Stimulated activated CD4-positive, alpha-beta T cell treated with anti-CD3 and anti-CD28 coated beads, Interleukin-2, amount 100 ng/mL, for 48 hours (primary cell): ENCODE data around the gene ATP6V1G2.
A peak's percentile ranks its signal among the peaks of the same experiment; 100 is the strongest.

Source experiments
- DNase-seq, 2 donors: peaks; one replicate each; pipeline ENCODE4 v3.0.0-alpha.2; 2020

The ATP6V1G2 gene

DNA sequence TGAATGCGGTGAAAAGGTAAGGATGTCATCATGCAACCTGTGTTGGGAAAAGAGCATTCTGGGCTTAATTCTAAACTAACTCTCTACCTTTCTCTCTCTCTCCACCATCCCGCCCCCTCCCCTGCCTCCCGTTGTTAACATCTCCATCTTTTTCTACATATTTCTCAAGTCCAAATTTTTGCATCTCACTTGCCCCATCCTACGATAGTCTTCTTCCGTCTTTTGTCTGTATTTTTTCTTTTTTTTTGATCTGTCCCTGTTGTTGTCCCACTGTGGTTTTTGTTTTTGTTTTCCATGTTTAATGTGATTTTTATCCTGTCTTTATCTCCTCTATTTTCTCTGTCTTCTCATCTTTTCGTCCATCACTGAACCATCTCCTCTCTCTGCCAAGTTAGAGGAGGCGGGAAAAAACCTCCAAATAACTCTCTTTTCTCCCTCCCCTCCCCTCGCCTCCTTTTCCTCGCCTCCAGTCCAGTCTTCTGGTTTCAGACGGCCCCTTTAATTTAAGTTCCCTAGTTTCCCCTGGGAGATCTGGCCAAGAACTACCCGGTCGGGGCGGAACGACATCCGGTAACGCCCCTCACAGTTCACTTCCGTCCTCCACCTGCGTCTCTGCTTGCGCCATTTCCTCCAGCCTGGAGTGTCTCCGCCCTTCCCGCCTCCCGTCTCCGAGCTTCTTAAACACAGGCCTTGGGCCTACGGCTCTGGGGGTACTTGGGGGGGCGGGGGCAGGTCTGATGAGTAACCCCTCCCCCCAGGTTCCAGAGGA, 734 bp upstream of the ATP6V1G2 start, which contains the start of gene NFKBIL1:
TSS of gene NFKBIL1 (plus strand) at position 651 of the 769 bp plus-strand sequence. CDS start at position 738, 87 bp downstream.
- DNase-seq = peak; percentile 81 to 82

DNA sequence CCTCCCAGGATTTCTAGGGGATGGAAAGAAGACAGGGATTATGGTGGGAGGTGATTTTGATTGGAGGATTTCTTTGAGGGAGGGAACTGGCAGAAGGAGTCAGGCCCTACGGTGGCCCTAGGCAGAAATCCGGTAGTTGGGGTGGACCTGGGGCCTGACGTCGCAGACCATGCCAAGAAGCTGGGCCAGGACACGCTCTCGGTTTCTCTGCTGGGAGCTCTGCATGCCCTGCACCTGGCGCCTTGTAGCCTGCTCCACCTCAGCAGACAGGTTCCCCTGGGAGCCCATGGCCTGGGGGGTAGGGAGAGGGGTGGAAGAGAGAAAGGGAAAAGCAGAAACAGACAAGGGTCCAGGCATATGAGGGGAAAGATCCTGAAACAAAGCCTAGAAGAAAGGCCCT, 1.1 kb downstream of the ATP6V1G2 start:
- no peak for DNase-seq

DNA sequence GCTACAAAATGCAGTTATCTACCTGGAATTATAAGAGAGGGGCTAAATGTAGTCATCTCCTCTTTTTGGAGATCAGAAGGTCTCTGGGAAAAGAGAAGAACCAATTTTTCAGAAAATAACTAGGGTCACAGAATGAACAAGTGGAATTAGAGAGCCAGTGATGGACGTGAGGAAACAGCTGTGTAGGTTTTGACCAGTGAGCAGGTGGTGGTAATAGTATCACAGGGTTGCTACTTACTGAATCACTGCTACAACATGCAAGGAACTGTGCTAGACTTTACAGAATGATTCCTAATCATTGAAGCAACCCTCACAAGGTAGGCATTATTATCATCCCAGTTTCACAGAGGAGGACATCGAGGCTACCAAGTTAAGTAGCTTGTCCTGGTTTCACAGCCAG, 1.7 kb downstream of the ATP6V1G2 start:
- DNase-seq = no peak

DNA sequence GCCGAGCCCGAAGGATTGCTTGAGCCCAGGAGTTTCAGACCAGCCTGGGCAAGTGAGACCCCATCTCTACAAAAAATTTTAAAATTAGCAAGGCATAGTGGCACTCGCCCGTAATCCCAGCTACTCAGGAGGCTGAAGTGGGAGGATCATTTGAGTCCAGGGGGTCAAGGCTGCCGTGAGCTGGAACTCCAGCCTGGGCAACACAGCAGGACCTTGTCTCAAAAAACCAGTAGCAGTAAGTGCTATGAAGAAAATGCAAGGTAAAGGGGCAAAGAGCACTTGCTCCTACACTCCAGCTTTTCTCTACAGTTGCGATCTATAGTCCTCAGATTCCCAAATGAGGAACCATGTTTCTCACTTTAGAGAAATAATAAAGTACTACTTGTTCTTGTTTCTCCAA, 2.8 kb downstream of the ATP6V1G2 start:
- DNase-seq = no peak

DNA sequence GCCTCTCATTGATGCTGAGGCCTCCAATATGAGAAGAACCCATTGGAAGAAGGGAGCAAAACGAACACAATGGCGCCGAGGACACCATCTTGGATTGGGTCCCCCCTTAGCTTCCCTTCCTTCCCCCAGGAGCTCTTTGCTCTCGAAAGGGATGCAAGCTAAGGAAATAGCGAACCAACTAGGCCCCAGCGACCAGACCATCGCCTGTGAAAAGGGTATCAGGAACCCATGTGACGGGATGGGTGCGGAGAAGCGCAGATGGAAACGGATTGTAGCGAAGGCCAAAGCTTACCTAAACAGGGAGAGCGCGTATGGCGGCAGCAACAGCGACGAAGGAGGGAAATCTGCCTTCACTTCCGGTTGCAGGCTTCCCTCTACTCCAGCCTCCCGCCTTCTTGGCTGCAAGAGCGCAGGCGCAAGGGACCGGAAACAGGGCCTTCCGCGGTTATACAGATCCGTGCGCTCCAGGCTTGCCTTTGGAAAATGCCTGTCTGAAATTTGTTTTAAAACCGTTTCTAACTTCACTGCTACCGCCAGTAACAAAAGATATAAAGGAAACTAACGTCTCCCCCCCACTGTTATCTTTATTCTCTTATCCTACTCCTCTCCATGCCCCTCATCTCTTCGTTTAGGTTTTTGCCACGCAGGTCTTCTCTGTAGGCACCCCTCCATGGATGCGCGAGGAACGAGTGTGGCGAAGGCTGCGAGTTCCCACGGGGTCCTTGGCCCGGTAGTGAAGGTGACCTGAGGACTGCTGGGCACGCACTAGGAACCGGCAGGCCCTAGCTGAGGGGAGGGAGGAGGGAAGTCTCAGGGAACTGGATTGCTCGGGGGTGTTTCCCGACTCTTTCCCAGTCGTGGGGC, 4.5 kb downstream of the ATP6V1G2 start, which contains the start of gene DDX39B:
TSS of gene DDX39B (minus strand) at position 346 of the 864 bp plus-strand sequence. CDS start 1,471 bp downstream, outside the sequence.
- peak; percentile 86 to 87 for DNase-seq

DNA sequence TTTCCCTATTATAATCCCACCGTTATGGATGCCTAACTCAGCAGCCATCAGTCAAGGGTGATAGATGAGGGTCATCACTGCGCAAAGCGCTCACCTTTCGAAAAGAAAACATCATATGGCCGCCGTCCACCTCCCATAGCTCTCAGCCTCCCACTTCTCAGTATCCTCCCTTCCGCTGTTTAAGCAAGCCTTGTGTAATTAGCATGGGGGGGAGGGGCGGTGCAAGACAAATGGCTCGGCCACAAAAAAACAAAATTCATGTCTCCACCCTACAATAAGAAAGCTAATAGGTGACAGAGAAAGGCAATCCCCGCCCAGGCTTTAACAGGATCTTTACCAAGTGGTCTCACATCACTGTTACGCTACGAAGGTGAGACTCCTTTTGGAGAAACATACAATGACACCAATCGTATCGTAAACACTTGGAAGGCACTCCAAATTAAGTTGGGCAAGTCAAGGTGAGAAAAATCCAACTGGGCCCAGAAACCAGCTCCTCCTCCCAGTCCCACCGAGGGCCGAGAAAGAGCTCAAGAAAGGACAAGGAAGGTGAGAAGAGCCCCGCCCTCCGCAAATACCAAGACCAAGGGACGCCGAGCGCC, 5.2 kb downstream of the ATP6V1G2 start:
- DNase-seq = peak; percentile 56

DNA sequence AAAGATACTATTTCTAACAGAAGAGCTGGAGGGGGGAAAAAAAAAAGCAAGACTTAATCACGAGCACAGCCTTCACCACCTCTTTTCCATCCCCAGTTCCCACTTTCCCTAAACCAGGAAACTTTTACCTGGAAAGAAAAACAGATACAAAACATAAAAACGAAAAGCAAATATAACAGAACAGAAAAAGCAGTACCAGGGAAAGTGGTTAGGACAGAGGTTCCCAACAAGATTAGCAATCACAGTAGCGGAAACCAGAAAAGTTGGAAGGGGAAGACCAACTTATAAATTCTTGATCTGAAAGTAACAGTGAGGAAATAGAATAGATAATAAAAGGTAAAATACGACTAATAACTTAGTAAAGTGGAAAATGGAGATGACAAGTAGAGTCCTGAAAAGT, 5.8 kb downstream of the ATP6V1G2 start:
- DNase-seq = no peak

DNA sequence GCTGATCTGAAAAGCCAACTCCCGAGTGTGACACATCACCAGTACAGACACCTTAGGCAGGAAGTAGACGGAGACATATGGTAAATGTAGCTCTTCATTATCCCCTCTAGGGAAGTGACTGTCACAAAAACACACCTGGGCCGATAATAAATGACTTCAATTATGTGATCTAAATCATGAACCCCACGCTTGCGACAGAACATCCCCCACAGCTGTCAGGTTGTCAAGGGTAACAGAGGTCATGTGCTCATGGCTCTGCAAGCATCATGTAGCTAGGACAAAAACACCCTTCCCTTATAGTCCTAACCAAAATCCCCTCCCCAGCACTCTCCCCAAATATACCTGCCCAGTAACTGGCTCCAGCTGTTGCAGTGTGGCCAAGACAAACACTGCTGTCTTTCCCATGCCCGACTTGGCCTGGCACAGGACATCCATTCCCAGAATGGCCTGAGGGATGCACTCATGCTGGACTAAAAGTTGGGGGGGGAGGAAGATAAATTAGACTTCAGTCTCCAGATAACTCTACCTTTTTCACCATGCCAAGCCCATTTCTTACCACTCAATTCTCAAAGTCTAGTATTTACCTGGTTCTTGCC, 7.5 kb downstream of the ATP6V1G2 start:
- DNase-seq = no peak

DNA sequence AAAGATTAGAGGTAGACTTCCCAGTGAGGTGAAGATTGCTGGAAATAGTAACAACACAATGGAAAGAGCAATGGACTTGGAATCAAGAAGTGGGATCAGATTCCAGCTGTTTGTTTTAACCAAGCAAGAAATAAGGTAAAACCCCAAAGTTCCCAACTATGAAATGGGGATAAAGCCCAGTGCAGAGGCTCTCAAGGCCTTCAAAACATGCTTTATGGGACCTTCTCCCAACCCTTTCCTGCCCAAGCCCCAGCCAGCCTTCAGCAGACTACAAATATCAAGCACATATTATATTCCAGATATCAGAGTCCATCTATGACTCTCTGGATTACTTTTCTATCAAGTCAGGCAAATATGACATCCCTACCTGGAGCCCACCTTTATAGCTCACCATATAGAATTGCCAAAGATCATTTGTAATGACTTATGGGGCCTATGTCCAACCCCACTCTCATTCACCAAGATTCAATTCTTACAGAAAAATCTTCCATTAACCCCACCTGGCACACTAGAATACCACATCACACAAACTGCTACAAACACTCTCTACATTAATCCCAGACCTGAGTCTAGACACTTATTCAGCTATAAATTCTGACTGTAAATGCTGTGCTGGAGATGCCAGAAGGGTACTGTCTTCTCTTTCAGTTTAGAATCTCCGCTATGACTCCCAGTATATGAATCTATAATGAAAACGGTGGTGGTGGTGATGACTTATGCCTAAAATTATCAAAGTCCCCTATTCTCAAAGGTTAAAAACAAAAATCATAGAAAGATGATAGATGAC, 10.7 kb downstream of the ATP6V1G2 start:
- DNase-seq = no peak

DNA sequence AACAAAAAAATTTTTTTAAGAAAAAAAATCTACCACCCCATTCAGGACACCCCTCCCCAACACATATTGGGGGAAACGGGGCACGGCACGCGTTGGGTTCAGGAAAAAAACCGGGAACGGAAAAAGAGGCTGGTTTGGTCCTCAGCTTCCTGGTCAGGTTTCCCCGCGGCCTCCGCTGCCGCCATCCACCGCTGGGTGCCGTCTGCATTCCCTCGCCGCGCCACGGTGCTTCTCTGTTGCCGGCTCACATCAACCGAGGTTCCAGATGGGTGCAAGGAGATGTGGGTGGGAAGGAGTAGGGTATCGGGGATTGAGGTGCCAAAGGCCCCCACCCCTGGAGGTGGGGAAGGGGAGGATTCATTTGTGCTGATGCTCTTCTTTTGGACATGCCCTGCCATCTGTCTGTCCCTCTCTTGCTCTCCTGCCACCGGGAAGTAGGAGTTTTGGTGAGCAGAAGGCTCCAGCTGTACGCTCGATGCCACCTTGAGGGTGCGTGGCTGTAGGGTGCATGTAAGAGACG, 11.8 kb downstream of the ATP6V1G2 start:
- no peak for DNase-seq

DNA sequence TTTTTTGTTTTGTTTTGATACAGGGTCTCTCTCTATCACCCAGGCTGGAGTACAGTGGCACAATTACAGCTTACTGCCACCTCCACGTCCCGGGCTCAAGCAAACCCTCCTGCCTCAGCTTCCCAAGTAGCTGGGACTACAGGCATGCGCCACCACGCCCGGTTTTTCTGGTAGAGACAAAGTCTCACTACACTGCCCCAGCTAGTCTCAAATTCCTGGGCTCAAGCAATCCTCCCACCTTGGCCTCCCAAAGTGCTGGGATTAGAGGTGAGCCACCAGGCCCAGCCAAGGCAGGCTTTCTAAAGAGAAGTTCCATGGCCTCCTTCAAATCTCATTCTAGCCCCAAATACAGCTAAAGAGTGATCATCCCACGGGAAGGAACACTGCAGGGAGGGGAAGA, 12.4 kb downstream of the ATP6V1G2 start:
- no peak for DNase-seq

DNA sequence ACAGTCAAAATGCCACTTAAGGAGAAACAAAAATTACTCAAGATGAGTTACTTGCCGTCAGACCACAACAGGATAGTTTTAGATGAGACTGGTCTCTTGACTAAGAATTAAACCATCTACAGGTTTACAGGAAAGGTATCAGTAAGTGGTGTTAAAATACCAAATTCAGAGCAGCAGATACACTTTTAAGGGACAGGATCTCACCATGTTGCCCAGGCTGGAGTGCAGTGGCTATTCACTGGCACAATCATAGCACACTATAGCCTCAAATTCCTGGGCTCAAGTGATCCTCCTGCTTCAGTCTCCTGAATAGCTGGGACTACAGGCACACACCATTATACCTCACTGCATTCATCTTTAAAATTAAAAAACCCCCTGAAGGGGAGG, 13.0 kb downstream of the ATP6V1G2 start:
- no peak for DNase-seq

DNA sequence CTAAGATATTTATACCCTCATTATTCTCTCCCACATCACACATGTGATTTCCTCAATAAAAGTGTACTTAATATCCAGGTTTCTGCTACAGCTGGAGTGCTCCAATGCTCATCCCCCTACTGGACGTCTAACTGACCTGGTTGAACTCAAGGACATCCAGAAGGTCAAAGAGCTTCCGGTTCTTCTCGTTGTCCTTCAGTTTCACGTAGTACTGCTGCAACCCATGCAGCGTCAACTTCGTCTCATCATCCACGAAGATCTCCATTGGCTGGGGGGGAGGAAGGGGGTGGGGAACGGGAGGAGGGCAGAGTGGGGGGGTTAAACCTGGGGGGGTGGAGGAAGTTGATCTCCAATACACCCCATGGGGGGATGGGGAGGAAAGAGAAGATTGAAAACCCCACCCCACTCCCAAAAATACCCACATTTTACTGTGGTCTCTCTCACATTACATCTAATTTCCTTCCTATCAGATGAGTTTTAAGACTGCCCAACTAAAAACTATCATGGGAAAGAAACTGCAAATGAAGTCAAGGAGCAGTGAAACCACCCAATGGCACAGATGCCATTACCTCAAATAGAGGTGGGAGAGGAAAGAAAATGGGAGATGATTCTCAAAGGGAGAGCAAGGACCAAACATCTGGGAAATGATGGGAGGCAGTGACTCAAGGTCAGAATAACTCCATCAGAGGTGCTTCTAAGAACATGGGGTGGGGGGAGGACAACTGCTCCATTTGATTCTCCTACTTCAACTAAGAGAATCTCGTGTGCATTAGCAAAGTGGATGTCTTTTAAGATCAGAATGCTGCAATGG, 13.6 kb downstream of the ATP6V1G2 start:
- DNase-seq = no peak

DNA sequence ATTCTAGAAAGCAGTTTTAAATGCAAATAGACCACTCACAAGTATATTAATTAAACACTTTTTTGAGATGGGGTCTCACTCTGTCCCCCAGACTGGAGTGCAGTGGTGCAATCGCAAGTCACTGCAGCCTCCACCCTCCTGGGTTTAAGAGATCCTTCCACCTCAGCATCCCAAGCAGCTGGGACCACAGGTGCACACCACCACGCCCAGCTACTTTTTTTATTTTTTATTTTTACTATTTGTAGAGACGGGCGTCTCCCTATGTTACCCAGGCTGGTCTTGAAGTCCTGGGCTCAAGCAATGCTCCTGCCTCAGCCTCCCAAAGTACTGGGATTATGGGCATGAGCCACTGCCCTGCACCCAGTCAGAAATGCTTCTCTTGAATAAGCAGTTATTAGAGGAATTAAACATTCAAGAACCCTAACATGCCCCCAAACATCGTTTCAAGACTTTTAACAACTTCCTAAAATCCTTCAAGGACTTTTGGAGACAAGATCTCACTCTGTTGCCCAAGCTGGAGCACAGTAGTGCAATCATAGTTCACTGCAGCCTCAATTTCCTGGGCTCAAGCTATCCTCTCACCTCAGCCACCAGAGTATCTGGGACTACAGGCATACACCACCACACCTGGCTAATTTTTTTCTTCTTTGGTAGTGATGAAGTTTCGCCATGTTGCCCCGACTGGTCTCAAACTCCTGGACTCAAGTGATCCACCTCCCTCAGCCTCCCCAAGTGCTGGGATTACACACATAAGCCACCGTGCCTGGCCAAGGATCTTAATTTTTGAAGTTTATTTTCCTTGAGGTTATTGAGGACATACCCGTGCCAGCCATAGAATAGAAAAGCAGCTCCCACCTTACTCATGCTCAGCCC, 14.4 kb downstream of the ATP6V1G2 start:
- no peak for DNase-seq

DNA sequence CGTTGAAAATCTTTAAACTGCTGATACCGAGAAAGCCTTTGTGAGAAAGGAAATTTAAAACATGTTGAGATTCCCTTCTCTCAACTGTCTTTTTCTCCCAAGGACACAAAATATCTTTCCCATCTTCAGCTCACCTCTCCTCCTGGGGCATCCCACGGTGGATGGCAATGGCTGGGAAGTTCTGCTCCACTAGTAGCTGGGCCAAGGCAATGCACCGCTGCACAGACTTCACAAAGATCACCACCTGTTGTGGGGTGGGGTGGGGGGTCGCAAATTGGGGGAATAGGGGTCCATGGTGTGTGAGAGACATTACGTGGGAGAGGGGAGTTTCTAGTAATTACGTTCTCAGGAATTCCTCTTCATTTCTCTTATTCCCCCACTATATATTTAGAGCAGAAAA, 15.2 kb downstream of the ATP6V1G2 start:
- DNase-seq = no peak

DNA sequence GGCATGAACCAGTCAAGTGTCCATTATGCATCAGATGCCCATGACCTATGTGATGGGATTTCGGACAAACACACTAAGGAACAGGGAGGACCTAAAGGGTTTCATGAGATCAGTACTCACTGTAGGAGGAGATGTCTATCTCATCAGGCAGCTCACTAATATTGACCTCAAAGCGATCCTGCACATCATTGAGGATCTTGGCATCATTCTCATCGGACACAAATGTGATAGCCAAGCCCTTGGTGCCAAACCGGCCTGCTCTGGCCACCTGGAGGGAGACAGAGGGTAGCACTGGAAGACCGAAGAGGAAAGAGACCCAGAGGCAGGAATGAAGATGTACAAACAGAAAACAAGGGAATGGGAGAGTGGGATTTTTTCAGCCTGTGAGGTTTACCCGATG, 15.7 kb downstream of the ATP6V1G2 start:
- no peak for DNase-seq

DNA sequence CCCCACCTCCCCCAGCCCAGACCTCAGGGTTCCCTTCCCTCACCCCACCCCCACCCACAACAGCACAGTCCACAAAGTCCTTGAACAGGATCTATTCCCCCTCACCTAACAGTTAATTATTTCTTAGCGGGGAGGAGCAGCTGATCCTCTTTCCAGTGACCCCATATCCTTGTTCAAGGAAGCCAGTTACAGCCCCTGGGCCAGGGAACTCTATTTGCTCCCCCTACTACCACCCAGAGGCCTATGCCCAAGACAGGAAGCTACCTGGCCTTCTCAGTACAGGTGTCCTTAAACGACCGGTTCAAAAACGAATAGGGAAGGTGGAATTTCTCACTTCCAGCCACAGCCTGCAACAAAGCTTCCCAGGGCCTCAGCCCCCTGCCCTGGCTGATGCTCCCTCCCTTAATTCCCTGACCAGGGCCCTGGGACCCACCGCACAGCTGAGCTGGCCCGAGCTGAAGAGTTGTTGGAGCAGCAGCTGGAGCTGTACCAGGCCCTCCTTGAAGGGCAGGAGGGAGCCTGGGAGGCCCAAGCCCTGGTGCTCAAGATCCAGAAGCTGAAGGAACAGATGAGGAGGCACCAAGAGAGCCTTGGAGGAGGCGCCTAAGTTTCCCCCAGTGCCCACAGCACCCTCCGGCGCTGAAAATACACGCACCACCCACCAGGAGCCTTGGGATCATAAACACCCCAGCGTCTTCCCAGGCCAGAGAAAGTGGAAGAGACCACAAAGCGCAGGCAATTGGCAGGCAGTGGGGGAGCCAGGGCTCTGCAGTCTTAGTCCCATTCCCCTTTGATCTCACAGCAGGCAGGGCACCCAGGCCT, 16.9 kb downstream of the ATP6V1G2 start:
- DNase-seq = no peak

DNA sequence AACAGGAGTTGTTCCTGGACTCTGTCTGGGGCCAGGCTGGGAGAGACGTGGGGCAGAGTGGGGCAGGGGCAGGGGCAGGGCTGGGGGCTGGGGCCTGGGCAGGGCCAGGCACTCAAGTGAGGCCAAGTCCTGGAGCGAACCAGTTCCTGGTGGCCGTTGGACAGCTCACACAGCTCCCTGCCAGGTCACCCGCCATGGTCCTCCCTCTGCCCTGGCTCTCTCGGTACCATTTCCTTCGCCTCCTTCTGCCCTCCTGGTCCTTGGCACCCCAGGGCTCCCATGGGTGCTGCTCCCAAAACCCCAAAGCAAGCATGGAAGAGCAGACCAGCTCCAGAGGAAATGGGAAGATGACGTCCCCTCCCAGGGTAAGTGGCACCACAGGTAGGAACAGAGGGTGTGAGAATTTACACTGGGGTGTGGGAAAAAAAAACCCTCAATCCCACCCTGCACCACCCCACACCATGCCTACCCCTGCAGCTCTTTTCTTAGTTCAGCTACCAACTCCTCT, 17.5 kb downstream of the ATP6V1G2 start, which contains the start of gene MCCD1:
TSS of gene MCCD1 (plus strand) at position 142 of the 508 bp plus-strand sequence. CDS start at position 195, 53 bp downstream.
- DNase-seq = no peak

DNA sequence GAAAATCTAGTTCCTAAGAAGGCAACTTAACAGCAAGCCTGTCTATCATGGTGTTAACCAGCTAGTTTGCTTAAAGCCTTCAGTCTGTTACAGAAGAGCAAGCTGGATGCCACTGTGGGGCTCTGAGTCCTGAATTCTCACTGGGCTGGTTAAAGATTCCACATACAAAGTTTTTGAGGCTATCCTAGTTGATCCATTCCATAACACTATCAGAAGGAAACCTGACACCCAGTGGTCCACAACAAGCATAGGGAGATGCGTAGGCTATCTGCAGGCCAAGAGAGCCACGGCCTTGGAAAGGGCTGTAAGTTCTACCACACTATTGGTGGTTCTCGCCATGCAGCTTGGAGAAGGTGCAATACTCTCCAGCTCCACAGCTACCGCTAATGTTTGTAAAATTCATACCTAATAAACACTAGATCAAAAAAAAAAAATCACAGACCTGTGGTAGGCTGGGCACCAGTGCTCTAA, 18.1 kb downstream of the ATP6V1G2 start:
- DNase-seq = no peak
